CD4-positive, CD25-positive, alpha-beta regulatory T cell (primary cell): ENCODE results near the gene RPL35. TPM values are rescaled to one million over a fixed set of nuclear protein-coding genes. Genes with fewer than 3 reads are reported as not detected.

Source experiments
- ATAC-seq, 2 donors: fragments of 150-1000 bp; cut with Tn5 transposase; one replicate each; pipeline ENCODE4 v1.10.0; 2021; ENCODE audit warnings: low read depth in 2 of 2, moderate number of reproducible peaks in 2 of 2, moderate library complexity in 1 of 2
- DNase-seq, 3 donors: peaks; one replicate each; pipeline versions ENCODE4 v3.0.0 to v3.0.0-alpha.2; 2012 to 2022; ENCODE audit warnings: mixed read lengths in 1 of 3
- H3K27ac ChIP-seq: one replicate; pipeline ENCODE4 v1.7.0; 2013; ENCODE audit warnings: mild to moderate bottlenecking, low read length; ENCODE audit not compliant: insufficient read depth, poor library complexity, severe bottlenecking
- H3K27me3 ChIP-seq: one replicate; pipeline ENCODE4 v1.7.0; 2013; ENCODE audit warnings: low read length; ENCODE audit not compliant: control insufficient read depth, insufficient read depth
- H3K36me3 ChIP-seq: one replicate; pipeline ENCODE4 v1.7.0; 2013; ENCODE audit warnings: mild to moderate bottlenecking, low read length, moderate library complexity; ENCODE audit not compliant: control insufficient read depth, insufficient read depth
- H3K4me1 ChIP-seq: 2 replicates; pipeline ENCODE4 v1.7.0; 2013; ENCODE audit warnings: mild to moderate bottlenecking, low read length; ENCODE audit not compliant: insufficient read depth, control insufficient read depth, poor library complexity, severe bottlenecking
- H3K4me3 ChIP-seq: one replicate; pipeline ENCODE4 v1.7.0; 2013; ENCODE audit warnings: low read depth, mild to moderate bottlenecking, low read length, moderate library complexity
- H3K9me3 ChIP-seq, 2 experiments: 1 replicate in 1 of 2; 2 replicates in 1 of 2; pipeline ENCODE4 v1.7.0; 2013; ENCODE audit warnings: low read length in 2 of 2, mild to moderate bottlenecking in 1 of 2, moderate library complexity in 1 of 2; ENCODE audit not compliant: control insufficient read depth in 2 of 2
- H3K27ac Mint-ChIP-seq, 3 donors: one replicate each; pipeline ENCODE4 v1.8.0; 2020 to 2022; ENCODE audit warnings: mild to moderate bottlenecking in 3 of 3, mixed read lengths in 3 of 3, moderate library complexity in 2 of 3
- H3K27me3 Mint-ChIP-seq: one replicate; pipeline ENCODE4 v1.8.0; 2022; ENCODE audit warnings: mild to moderate bottlenecking, mixed read lengths
- H3K36me3 Mint-ChIP-seq: one replicate; pipeline ENCODE4 v1.8.0; 2020; ENCODE audit warnings: mixed read lengths
- H3K4me1 Mint-ChIP-seq, 4 donors: one replicate each; pipeline ENCODE4 v1.8.0; 2020 to 2022; ENCODE audit warnings: mixed read lengths in 4 of 4, mild to moderate bottlenecking in 1 of 4
- H3K4me3 Mint-ChIP-seq, 4 donors: one replicate each; pipeline ENCODE4 v1.8.0; 2020 to 2022; ENCODE audit warnings: mild to moderate bottlenecking in 4 of 4, mixed read lengths in 4 of 4, moderate library complexity in 3 of 4
- H3K9me3 Mint-ChIP-seq, 7 donors: one replicate each; pipeline ENCODE4 v1.8.0; 2020 to 2022; ENCODE audit warnings: mixed read lengths in 7 of 7, mild to moderate bottlenecking in 3 of 7, moderate library complexity in 2 of 7
- polyA plus RNA-seq, 4 donors: library from polyadenylated mRNA; unstranded; fragments of 300-500 nt; fragmentation: Illumina TruSeq; gene quantifications; one replicate each; pipeline ENCODE4 v1.2.3, GENCODE V29; 2021
- total RNA-seq: library from RNA; stranded (reverse); gene quantifications from one replicate; pipeline ENCODE4 v1.2.3, GENCODE V29; 2022

The RPL35 gene
- total and polyA plus RNA-seq, 5 donors from 2014 or later: 1,242 to 2,085 (median 1,792) TPM

GRCh38 chr9:124810663-124811355 is 50.9 kb downstream of the RPL35 start:
- H3K36me3 ChIP-seq: no peaks in the 10 kb centered on the region
- no peak for ATAC-seq
- Mint-ChIP-seq H3K9me3 (no peaks in the 10 kb centered on the region), H3K36me3 (no peaks in the 10 kb centered on the region), H3K4me3 (no peak overlapping the region), H3K27ac (no peak overlapping the region), H3K27me3 (peaks cover 4% of the 10 kb centered on the region), H3K4me1 (no peaks in the 10 kb centered on the region)
- H3K9me3 ChIP-seq: no peaks in the 10 kb centered on the region
- H3K27ac ChIP-seq: no peak overlapping the region
- DNase-seq: no peak
- H3K4me3 ChIP-seq: no peak overlapping the region
- no peaks in the 10 kb centered on the region for H3K27me3 ChIP-seq
- H3K4me1 ChIP-seq: no peaks in the 10 kb centered on the region

DNA sequence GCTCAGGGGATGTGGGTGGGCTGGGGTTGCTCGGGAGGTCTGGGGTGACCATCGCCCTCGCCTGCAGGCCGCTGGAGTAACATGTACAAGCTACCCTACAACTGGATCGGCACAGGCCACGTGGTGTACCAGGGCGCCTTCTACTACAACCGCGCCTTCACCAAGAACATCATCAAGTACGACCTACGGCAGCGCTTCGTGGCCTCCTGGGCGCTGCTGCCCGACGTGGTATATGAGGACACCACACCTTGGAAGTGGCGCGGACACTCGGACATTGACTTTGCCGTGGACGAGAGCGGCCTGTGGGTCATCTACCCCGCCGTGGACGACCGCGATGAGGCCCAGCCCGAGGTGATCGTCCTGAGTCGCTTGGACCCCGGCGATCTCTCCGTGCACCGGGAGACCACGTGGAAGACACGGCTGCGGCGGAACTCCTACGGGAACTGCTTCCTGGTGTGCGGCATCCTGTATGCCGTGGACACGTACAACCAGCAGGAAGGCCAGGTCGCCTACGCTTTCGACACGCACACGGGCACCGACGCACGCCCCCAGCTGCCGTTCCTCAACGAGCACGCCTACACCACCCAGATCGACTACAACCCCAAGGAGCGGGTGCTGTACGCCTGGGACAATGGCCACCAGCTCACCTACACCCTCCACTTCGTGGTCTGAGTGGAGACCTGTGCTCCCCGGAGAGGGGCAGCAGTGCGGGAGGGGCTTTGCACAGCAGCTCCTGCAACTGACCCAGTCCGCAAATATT is 51.8 kb downstream of the RPL35 start:
- Histone ChIP-seq H3K27me3 (no peaks in the 10 kb centered on the region), H3K27ac (no peak overlapping the region), H3K4me1 (no peaks in the 10 kb centered on the region), H3K4me3 (no peak overlapping the region), H3K9me3 (no peaks in the 10 kb centered on the region), H3K36me3 (no peaks in the 10 kb centered on the region)
- Mint-ChIP-seq H3K27ac (no peak overlapping the region), H3K36me3 (no peaks in the 10 kb centered on the region), H3K4me1 (no peaks in the 10 kb centered on the region), H3K4me3 (no peak overlapping the region), H3K27me3 (peaks cover 9% of the 10 kb centered on the region), H3K9me3 (no peaks in the 10 kb centered on the region)
- DNase-seq (no peak), ATAC-seq (no peak)

DNA sequence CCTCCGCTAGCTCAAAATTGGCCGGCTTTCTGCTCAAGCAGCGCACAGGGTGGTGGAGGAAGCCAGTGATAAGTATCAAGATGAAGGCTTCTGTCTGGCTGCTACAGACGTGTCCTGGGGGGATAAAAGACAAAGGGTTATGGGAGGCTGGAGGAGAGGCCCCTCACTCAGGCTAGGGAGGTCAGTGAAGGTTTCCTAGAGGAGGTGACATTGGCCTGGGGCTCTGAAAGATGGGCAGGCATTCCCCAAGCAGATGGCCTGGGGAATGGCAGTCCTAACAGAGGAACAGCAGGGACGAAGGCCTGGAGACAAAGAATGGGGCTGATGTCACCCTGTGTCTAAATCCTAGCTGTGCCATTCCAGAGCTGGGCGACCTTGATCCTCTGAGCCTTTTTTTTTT is 52.5 kb downstream of the RPL35 start:
- no peak for DNase-seq

DNA sequence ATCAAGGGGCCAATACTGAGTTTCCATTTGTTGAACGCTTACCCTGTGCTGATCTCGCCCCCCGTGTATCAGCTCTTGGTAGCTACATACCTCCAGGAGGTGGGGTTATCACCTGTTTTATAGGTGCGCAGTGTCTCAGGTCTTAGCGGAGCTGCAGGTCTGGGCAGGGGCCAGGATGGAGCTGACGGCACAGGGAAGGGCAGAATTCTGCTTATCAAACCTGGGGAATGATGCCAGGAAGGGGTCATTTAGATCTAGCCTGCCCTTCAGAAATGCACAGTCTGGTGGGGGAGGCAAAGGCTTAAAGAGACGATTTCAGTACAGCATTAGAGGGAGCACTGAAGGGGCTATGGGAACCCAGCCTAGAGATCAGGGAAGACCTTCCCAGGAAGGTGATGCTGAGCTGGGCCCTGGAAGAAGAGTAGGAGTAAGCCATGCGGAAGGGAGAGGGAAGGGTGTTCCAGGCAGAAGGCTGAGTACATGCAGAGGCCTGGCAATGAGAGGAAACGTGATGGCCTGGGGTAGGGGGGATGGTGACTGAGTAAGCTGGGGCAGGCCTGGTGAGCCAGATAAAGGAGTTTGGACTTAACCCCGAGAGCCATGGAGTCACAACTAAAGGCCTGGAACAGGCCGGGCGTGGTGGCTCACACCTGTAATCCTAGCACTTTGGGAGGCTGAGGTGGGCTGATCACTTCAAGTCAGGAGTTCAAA is 53.4 kb downstream of the RPL35 start:
- H3K36me3 Mint-ChIP-seq: no peaks in the 10 kb centered on the region
- H3K9me3 Mint-ChIP-seq: no peaks in the 10 kb centered on the region
- no peaks in the 10 kb centered on the region for H3K4me1 Mint-ChIP-seq
- no peak overlapping the region for H3K27ac ChIP-seq
- no peak overlapping the region for H3K4me3 Mint-ChIP-seq
- H3K9me3 ChIP-seq: no peaks in the 10 kb centered on the region
- H3K36me3 ChIP-seq: no peaks in the 10 kb centered on the region
- ATAC-seq: no peak
- H3K4me3 ChIP-seq: no peak overlapping the region
- H3K27me3 ChIP-seq: no peaks in the 10 kb centered on the region
- no peak for DNase-seq
- peak overlapping the region in 1 of 3 donors; percentile 56 for H3K27ac Mint-ChIP-seq
- H3K27me3 Mint-ChIP-seq: peaks cover 10% of the 10 kb centered on the region
- H3K4me1 ChIP-seq: no peaks in the 10 kb centered on the region

More for the DNA sequence above, 52.5 kb downstream of the RPL35 start:
- no peaks in the 10 kb centered on the region for H3K9me3 ChIP-seq
- Mint-ChIP-seq H3K4me1 (no peaks in the 10 kb centered on the region), H3K36me3 (no peaks in the 10 kb centered on the region), H3K9me3 (no peaks in the 10 kb centered on the region), H3K27ac (no peak overlapping the region), H3K4me3 (no peak overlapping the region), H3K27me3 (peaks cover 10% of the 10 kb centered on the region)
- H3K27ac ChIP-seq: no peak overlapping the region
- no peaks in the 10 kb centered on the region for H3K27me3 ChIP-seq
- no peaks in the 10 kb centered on the region for H3K4me1 ChIP-seq
- no peaks in the 10 kb centered on the region for H3K36me3 ChIP-seq
- H3K4me3 ChIP-seq: no peak overlapping the region
- ATAC-seq: no peak

Other genes with a start within 250 kb of the RPL35 start
- gene NR6A1, start 90.6 kb downstream of the RPL35 start, total RNA-seq: 0.05 TPM
- not detected for gene NR6A1, start 90.6 kb downstream of the RPL35 start, polyA plus RNA-seq
- not detected for gene OLFML2A, start 84.8 kb downstream of the RPL35 start, total RNA-seq
- not detected for gene OLFML2A, start 84.8 kb downstream of the RPL35 start, polyA plus RNA-seq
- not detected for gene WDR38, start 8.5 kb downstream of the RPL35 start, total RNA-seq
- gene WDR38, start 8.5 kb downstream of the RPL35 start, polyA plus RNA-seq: not detected
- 48.6 TPM for gene ARPC5L, start 173 bp upstream of the RPL35 start, total RNA-seq
- 10 to 100 TPM; 60.6 to 63.7 (median 61.7) TPM for gene ARPC5L, start 173 bp upstream of the RPL35 start, polyA plus RNA-seq
- gene GOLGA1, start 79.1 kb upstream of the RPL35 start, total RNA-seq: 29.1 TPM
- gene GOLGA1, start 79.1 kb upstream of the RPL35 start, polyA plus RNA-seq: 1 to 10 TPM; 4.8 to 7.5 (median 6.3) TPM